MV-4-11 (cell line): ENCODE results near the gene NUDT3.
"Not testable (repeated sequence)": the region's sequence is repeated elsewhere in the genome, so short reads cannot be mapped to it uniquely, and the experiment has no call there.

Experiments
- DNase-seq: peaks from one replicate; lab custom pipeline; 2025; lab: John Stamatoyannopoulos, UW

The NUDT3 gene

GRCh38 chr6:34285448-34286164 lies 106.9 kb downstream of the NUDT3 start:
- no peak for DNase-seq

DNA sequence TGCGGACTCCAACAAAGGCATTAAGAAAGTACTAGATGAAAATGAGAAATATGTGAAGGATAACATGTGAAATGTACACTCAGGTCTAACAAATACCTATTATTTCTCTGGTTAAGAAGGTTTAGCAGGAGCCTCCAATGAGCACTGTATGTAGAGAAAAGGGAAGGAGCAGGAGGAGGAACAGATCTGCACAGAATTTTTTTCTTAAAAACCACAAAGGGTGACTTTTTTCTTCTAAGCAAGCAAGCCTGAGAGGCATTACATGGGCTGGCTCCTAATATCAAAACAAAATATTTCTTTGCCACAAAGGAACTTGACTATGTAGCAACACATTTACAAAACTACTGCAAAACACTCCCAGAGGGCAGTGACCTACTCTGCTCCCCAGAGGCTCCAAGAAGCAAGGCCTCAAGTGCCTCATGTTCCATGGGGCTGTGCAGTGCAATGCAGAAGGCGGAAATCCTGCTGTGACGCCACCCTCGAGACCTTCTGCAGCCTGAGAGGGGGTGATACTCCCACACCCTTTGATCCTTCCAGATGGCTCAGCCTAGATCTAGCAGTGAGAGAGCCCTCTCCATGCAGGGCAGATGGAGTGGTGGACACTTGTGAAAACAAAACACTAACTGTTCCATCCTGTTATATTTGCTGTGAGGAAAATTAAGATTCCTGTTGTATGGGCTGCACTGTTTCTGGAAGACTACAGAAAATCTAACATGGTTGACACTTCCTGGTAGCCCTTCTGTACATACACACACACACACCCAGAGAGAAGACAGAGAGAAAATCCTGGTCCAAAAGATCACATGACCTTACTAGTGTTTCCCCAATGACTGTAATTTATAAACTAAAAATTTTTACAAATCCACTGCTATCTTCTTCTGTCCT lies 107.7 kb downstream of the NUDT3 start:
- peak; percentile 98 for DNase-seq

GRCh38 chr6:34281702-34282334 lies 110.7 kb downstream of the NUDT3 start:
- DNase-seq = no peak

DNA sequence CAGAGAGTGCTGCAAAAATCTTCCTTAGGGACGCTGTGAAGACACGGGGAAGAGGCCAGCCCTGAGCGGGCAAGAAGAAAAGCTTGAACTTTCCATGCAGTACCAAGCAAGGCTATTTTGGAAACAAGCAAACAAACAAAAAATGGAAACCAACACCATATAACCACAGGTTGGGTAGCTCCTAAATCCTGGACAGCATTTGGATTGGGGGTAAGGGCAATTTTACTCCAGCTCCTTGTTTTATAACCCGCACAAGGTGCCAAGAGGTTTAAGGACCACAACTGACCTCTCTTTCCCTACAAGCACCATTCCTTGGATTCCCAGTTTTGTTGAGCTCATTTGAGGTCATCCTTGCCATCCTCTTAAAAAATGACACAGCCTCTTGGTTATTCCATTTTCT lies 112.3 kb downstream of the NUDT3 start:
- DNase-seq = no peak

DNA sequence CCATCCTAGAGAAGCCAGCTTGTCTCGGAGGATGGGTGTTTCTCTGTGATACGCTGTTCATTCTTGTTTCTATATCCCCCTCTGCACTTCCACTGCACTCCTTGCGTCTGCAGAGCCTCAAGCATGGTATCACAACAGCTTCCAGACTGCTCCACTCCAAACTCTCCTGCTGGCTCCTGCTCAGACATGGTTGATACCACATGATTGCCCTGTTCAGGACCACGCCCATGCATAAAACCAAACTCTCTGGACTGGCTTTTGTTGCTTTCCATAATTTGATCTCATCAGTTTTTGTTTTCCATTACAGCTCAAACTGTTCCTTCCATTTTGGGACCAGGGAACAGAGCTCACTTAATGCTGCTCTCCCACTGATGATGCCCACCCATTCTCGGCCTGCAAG lies 113.6 kb downstream of the NUDT3 start:
- no peak for DNase-seq

DNA sequence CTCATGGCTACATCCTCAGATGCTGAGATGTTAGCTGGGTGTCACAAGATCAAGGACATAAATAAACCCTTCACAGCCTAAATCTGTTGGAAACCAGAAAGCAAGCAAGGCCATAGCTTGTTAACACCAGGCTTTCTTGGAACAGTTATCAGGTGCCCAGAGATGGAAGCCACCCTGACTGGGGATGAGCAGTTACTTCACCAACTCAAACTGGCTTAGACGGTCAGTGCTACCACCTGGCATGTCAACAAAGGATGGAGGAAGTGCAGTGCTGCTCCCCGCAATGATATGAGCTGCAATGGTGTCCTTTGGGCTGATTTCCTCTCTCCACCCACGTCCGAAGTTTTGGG lies 114.7 kb downstream of the NUDT3 start:
- DNase-seq = no peak

GRCh38 chr6:34276881-34277762 lies 115.3 kb downstream of the NUDT3 start:
- no peak for DNase-seq

- no peak for DNase-seq
Observed at GRCh38 chr6:34276191-34276590, 116.3 kb downstream of the NUDT3 start.

- DNase-seq = no peak
Observed at GRCh38 chr6:34275128-34275804, 117.2 kb downstream of the NUDT3 start.

DNA sequence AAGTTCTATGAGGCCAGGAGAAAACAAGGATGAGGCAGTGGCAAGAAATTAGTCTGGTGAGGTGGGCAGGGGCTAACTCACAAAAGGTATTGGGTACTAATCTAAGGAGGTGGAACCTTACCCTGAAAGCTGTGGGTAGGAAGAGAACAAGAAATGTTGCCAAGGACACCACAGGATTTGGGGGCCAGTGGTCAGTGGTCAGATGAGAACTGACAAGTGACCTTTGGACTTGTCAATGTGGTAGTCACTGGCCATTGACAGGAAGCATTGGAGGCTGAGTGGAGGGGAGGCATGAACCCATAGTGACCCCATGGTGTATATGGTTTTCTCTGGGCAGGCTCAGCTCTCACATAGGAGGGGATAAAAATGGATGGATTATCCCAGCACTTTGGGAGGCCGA lies 118.3 kb downstream of the NUDT3 start:
- DNase-seq = peak; percentile 2

DNA sequence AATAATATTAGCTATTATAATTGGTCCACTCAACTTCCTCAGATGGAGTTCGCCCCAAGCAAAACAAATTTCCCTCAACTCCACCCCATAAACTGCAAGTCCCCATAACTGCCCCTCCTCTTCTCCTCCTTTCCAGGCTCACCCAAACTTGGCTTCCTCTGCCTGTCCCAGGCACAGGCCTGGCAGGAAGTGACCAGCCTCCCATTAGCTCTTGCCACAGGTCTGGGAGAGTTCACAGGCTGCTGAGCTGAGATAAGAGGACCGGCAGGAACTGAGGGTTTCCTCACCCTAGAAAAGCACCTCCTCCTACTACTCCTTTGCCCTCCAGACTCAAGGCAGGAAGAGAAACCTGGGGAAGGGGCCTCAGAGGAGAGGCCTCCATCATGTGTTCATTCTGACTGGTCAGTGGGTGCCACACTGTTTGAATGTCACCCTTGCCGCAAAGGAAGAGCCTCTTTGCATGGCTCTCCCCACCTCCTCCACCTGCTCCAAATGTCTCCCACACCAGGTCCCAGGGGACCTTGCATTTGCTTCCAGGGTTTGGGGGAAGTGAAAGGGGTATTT lies 119.1 kb downstream of the NUDT3 start:
- peak; percentile 33 for DNase-seq

GRCh38 chr6:34272013-34272926 lies 120.2 kb downstream of the NUDT3 start:
- peak; percentile 74 for DNase-seq

DNA sequence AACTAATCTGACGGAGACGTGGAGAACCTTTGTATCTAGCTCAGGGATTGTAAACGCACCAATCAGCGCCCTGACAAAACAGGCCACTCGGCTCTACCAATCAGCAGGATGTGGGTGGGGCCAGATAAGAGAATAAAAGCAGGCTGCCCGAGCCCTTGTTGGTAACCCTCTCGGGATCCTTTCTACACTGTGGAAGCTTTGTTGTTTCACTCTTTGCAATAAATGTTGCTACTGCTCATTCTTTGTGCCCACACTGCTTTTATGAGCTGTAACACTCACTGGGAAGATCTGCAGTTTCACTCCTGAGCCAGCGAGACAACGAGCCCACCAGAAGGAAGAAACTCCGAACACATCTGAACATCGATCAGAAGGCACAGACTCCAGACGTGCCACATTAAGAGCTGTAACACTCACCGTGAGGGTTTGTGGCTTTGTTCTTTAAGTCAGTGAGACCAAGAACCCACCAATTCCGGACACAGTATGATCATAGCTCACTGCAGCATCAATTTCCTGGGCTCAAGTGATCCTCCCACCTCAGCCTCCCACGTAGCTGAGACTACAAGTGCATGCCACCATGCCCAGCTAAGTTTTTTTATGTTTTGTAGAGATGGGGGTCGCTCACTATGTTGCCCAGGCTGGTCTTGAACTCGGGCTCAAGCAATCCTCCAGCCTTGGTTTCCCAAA lies 122.7 kb downstream of the NUDT3 start:
- DNase-seq = not testable (repeated sequence)

DNA sequence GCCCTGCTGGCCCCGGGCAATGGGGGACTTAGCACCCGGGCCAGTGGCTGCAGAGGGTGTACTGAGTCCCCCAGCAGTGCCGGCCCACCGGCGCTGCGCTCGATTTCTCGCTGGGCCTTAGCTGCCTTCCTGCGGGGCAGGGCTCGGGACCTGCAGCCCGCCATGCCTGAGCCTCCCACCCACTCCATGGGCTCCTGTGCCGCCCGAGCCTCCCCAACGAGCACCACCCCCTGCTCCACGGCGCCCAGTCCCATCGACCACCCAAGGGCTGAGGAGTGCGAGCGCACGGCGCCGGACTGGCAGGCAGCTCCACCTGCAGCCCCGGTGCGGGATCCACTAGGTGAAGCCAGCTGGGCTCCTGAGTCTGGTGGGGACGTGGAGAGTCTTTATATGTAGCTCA lies 123.3 kb downstream of the NUDT3 start:
- DNase-seq = not testable (repeated sequence)

DNA sequence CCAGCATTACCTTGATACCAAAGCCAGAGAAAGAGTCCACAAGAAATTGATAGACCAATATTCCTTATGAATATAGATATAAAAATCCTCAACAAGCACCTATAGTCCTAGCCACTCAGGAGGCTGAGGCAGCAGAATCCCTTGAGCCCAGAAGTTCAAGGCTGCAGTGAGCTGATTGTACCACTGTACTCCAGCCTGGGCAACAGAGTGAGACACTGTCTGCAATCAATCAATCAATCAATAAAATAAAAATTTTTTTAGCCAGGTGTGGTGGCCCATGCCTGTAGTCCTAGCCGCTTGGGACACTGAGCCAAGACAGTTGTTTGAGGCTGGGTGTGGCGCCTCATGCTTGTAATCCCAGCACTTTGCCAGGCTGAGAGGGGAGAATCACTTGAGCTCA lies 124.7 kb downstream of the NUDT3 start:
- DNase-seq = no peak

- DNase-seq = not testable (repeated sequence)
Observed at GRCh38 chr6:34263484-34263883, 129.0 kb downstream of the NUDT3 start.

DNA sequence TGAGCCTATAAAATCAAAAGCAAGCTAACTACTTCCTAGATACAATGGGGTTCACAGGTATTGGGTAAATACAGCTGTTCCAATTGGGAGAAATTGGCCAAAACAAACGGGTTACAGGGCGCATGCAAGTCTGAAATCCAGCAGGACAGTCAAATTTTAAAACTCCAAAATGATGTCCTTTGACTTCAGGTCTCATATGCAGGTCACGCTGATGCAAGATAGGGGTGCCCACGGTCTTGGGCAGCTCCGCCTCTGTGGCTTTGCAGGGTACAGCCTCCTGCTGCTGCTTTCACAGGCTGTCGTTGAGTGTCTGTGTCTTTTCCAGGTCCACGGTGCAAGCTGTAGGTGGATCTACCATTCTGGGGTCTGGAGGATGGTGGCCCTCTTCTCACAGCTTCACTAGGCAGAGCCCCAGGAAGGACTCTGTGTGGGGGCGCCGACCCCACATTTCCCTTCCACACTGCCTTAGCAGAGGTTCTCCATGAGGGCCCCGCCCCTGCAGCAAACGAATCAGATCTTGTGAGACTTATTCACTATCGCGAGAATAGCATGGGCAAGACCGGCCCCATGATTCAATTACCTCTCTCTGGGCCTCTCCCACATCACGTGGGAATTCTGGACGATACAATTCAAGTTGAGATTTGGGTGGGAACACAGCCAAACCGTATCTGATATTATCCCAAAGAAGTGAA lies 131.7 kb downstream of the NUDT3 start:
- DNase-seq = no peak

DNA sequence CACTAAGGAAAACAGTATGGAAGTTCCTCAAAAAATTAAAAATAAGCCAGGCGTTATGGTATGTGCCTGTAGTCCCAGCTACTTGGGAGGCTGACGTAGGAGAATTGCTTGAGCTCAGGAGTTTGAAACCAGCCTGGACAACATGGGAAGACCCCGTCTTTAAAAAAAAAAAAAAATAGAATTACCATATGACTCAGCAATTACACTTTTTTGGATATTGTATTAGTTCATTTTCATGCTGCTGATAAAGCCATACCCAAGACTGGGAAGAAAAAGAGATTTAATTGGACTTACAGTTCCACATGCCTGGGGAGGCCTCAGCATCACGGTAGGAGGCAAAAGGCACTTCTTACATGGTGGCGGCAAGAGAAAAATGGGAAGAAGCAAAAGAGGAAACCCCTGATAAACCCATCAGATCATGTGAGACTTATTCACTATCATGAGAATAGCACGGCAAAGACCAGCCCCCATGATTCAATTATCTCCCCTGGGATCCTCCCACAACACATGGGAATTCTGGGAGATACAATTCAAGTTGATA lies 132.9 kb downstream of the NUDT3 start:
- DNase-seq = peak; percentile 7
